ENCODE measurements around the gene PC.
"Not testable (repeated sequence)": the region's sequence is repeated elsewhere in the genome, so short reads cannot be mapped to it uniquely, and the experiment has no call there.

Gene PC

DNA sequence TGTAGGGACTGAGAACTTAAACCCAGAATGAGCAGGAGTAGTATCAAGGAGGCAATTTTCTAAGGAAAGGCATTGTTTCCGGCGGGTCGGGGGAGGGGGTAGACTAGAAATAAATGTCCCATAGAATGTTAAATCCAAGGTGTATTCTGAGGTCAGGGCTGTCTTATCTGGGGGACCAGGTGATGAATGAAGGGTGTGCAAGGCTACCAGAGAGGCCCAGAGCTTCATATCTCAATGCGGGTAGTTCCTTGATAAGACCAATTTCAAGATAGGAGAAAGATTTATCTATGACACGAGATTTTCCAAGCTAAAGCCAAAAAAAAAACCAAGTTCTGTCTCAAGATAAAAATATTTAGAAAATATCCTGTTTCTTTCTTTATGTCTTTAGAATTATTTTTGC, 123.2 kb downstream of the PC start:
- Histone ChIP-seq H3K36me3 (ENCODE audit: insufficient read depth, low read depth, low read length) (peaks cover 13% of the 10 kb centered on the region; the same call in 1 of the 2 replicates), H3K9ac (ENCODE audit: low read depth, low read length) (no peak overlapping the region), H3K4me1 (ENCODE audit: insufficient read depth, low read length) (no peaks in the 10 kb centered on the region), H3K27me3 (ENCODE audit: insufficient read depth, low read length) (no peaks in the 10 kb centered on the region), H3K9me3 (ENCODE audit: insufficient read depth, low read depth, low read length) (no peaks in the 10 kb centered on the region), H3K27ac (ENCODE audit: low read length) (no peak overlapping the region), H3K4me3 (ENCODE audit: low read length) (no peak overlapping the region)

DNA sequence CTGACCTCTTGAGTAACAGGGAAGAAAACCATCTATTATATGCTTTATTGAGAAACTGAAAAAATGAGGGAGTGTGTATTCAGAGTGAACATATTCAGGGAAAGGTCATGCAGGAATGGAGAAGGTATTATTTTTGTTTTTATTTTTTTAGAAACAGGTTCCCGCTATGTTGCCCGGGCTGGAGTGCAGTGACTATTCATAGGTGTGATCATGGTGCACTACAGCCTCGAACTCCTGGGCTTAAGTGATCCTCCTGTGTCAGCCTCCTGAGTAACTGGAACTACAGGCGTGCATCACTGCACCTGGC, 123.7 kb downstream of the PC start:
- Histone ChIP-seq H3K9me3 (ENCODE audit: insufficient read depth, low read depth, low read length) (no peaks in the 10 kb centered on the region), H3K4me1 (ENCODE audit: insufficient read depth, low read length) (no peaks in the 10 kb centered on the region), H3K9ac (ENCODE audit: low read depth, low read length) (no peak overlapping the region), H3K36me3 (ENCODE audit: insufficient read depth, low read depth, low read length) (peaks cover 12% of the 10 kb centered on the region; the same call in 1 of the 2 replicates), H3K27ac (ENCODE audit: low read length) (no peak overlapping the region), H3K27me3 (ENCODE audit: insufficient read depth, low read length) (no peaks in the 10 kb centered on the region), H3K4me3 (ENCODE audit: low read length) (no peak overlapping the region)

DNA sequence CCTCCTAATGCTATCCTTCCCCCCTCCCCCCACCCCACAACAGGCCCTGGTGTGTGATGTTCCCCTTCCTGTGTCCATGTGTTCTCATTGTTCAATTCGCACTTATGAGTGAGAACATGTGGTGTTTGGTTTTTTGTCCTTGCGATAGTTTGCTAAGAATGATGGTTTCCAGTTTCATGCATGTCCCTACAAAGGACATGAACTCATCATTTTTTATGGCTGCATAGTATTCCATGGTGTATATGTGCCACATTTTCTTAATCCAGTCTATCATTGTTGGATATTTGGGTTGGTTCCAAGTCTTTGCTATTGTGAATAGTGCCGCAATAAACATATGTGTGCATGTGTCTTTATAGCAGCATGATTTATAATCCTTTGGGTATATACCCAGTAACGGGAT, 133.6 kb downstream of the PC start:
- not testable (repeated sequence) for H3K4me1 ChIP-seq (ENCODE audit: insufficient read depth, low read length); H3K27ac ChIP-seq (ENCODE audit: low read length); H3K4me3 ChIP-seq (ENCODE audit: low read length); H3K9ac ChIP-seq (ENCODE audit: low read depth, low read length); H3K9me3 ChIP-seq (ENCODE audit: insufficient read depth, low read depth, low read length); H3K27me3 ChIP-seq (ENCODE audit: insufficient read depth, low read length)
- H3K36me3 ChIP-seq (ENCODE audit: insufficient read depth, low read depth, low read length), result peaks cover 13% of the 10 kb centered on the region

DNA sequence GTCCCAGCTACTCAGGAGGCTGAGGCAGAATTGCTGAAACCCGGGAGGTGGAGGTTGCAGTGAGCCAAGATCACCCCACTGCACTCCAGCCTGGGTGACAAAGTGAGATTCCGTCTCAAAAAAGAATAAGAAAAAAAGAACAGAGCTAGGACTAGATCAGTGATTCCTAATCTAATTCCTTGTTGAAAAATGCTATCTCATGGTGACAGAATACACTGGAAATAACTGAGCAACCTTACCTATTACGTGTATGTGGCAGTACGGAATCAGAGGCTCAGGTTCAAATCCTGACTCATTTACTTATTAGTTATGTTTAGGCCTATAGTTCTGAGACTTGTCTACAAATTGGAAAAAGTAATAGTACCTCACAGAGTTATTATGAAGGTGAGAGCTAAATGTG, 134.5 kb downstream of the PC start:
- Histone ChIP-seq H3K4me1 (ENCODE audit: insufficient read depth, low read length) (no peaks in the 10 kb centered on the region), H3K27ac (ENCODE audit: low read length) (no peak overlapping the region)

DNA sequence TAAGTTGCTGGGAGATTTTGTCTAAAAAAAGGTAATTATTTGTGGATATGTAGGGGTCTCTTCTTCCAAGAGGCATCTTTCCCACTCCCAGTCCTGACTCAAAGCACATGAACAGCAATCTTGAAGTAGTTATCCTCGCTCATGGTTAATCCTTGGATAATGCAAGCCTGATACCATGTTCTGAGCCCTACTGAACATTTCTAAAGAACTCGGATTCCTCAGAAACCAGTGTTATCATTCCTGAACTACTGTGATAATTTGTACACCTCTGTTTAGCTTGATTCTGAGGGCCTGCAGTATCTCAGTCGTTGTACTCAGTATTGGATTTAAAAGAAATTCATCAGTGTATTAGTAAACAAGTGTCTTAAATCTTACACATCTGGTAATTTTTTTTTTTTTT, 137.3 kb downstream of the PC start:
- H3K27ac ChIP-seq (ENCODE audit: low read length), result no peak overlapping the region
- no peaks in the 10 kb centered on the region for H3K4me1 ChIP-seq (ENCODE audit: insufficient read depth, low read length)
- no peaks in the 10 kb centered on the region for H3K27me3 ChIP-seq (ENCODE audit: insufficient read depth, low read length)
- H3K9ac ChIP-seq (ENCODE audit: low read depth, low read length), result no peak overlapping the region
- no peak overlapping the region for H3K4me3 ChIP-seq (ENCODE audit: low read length)
- peaks cover 10% of the 10 kb centered on the region; the same call in 1 of the 2 replicates for H3K36me3 ChIP-seq (ENCODE audit: insufficient read depth, low read depth, low read length)
- no peaks in the 10 kb centered on the region for H3K9me3 ChIP-seq (ENCODE audit: insufficient read depth, low read depth, low read length)

More for the DNA sequence above, 134.5 kb downstream of the PC start:
- H3K4me3 ChIP-seq (ENCODE audit: low read length), result no peak overlapping the region
- no peak overlapping the region for H3K9ac ChIP-seq (ENCODE audit: low read depth, low read length)
- no peaks in the 10 kb centered on the region for H3K9me3 ChIP-seq (ENCODE audit: insufficient read depth, low read depth, low read length)
- peaks cover 16% of the 10 kb centered on the region for H3K36me3 ChIP-seq (ENCODE audit: insufficient read depth, low read depth, low read length)
- no peaks in the 10 kb centered on the region for H3K27me3 ChIP-seq (ENCODE audit: insufficient read depth, low read length)

DNA sequence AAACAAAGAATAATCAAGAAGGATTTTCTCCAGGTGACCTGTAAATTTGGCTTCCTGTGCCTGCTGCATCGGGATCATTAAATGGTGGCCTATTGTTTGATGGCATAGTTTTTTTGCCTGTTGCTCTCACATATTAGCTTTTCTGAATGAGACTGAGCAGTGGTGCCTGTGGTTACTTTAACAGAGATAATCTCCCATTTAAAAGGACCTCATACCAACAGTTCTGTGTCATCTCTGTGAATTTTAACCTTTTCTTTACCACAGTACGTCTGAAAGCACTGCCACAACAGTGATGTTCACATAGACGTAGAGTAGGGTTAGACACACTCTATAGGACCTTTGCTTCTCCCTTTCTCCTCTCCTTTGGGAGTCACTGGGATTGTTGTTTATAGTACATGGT, 137.8 kb downstream of the PC start:
- Histone ChIP-seq H3K9ac (ENCODE audit: low read depth, low read length) (no peak overlapping the region), H3K4me1 (ENCODE audit: insufficient read depth, low read length) (no peaks in the 10 kb centered on the region), H3K9me3 (ENCODE audit: insufficient read depth, low read depth, low read length) (no peaks in the 10 kb centered on the region), H3K27me3 (ENCODE audit: insufficient read depth, low read length) (no peaks in the 10 kb centered on the region), H3K36me3 (ENCODE audit: insufficient read depth, low read depth, low read length) (peaks cover 10% of the 10 kb centered on the region; the same call in 1 of the 2 replicates), H3K27ac (ENCODE audit: low read length) (no peak overlapping the region), H3K4me3 (ENCODE audit: low read length) (no peak overlapping the region)

DNA sequence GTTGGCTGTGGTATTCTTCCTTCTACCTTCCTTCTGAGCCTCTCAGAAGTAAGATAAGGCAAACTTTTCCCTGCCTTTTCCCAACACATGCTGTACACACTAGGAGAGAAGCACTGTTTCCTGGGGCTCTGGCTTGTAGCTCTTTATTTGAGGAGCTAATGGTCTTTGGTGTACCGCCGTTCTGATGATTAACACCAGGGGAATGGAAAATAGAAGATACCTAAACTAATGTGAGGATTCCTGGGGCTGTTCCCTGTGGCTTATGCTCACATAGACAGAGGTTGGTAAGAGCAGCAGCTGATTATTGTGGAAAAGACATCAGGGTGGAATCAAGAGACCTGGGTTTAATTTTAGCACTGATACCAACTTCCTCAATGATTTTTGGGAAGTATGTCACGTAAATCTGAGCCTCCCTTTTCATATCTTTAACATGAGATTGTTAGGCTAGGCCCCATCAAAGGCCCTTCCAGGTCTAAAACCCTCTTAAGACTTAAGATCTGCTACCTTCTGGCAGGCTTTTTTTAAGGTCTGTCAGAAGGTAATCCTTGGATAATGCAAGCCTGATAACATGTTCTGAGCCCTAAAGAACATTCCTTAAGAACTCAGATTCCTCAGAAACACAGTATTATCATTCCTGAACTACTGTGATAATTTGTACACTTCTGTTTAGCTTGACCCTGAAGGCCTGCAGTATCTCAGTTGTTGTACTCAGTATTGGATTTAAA, 139.8 kb downstream of the PC start:
- no peak overlapping the region for H3K27ac ChIP-seq (ENCODE audit: low read length)
- H3K4me3 ChIP-seq (ENCODE audit: low read length), result no peak overlapping the region
- H3K27me3 ChIP-seq (ENCODE audit: insufficient read depth, low read length), result no peaks in the 10 kb centered on the region
- H3K9ac ChIP-seq (ENCODE audit: low read depth, low read length), result no peak overlapping the region
- peaks cover 10% of the 10 kb centered on the region; the same call in 1 of the 2 replicates for H3K36me3 ChIP-seq (ENCODE audit: insufficient read depth, low read depth, low read length)
- H3K9me3 ChIP-seq (ENCODE audit: insufficient read depth, low read depth, low read length), result no peaks in the 10 kb centered on the region
- H3K4me1 ChIP-seq (ENCODE audit: insufficient read depth, low read length), result no peaks in the 10 kb centered on the region

DNA sequence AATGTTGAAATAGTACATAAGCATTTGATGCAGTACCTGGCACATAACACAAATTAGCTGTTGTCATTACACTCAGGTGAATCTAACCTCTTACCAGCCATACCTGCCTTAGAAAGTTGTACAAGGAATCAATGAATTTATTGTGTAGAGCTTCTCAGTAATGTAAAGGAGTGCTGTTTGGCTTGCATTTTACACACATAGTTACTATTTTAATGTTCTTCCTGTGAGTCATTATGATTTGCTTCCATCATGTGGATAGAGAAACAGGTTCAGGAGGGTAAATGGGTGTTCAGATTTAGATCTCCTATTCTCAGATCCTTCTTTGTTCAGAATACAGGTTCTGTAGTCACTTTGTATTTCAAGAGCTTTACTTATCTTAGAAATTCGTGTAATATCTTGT, 142.5 kb downstream of the PC start:
- peaks cover 20% of the 10 kb centered on the region; the same call in 1 of the 2 replicates for H3K4me1 ChIP-seq (ENCODE audit: insufficient read depth, low read length)
- H3K9ac ChIP-seq (ENCODE audit: low read depth, low read length), result no peak overlapping the region
- H3K27ac ChIP-seq (ENCODE audit: low read length), result no peak overlapping the region
- peaks cover 4% of the 10 kb centered on the region; the same call in 1 of the 2 replicates for H3K36me3 ChIP-seq (ENCODE audit: insufficient read depth, low read depth, low read length)
- no peaks in the 10 kb centered on the region for H3K27me3 ChIP-seq (ENCODE audit: insufficient read depth, low read length)
- H3K9me3 ChIP-seq (ENCODE audit: insufficient read depth, low read depth, low read length), result no peaks in the 10 kb centered on the region
- no peak overlapping the region for H3K4me3 ChIP-seq (ENCODE audit: low read length)

DNA sequence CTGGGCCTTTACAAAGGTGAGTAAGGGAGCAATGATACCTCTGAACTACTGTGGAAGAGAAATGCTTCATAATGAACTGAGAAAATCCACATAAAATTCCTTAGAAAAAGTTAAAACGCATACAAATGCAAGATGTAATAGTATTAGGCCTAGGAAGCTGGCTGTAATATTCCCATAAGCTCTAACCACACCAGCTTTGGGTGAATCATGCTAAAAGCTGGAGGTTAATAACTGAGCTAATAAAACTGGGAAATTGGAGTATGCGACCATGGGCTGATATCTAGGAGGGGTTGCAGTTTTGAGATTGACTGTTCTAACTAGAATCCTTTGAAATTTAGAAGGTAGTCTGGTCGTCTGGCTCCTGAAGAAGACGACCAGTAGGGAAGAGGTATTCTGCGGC, 143.5 kb downstream of the PC start:
- Histone ChIP-seq H3K36me3 (ENCODE audit: insufficient read depth, low read depth, low read length) (peaks cover 4% of the 10 kb centered on the region; the same call in 1 of the 2 replicates), H3K4me1 (ENCODE audit: insufficient read depth, low read length) (peaks cover 28% of the 10 kb centered on the region; the same call in 1 of the 2 replicates), H3K27me3 (ENCODE audit: insufficient read depth, low read length) (no peaks in the 10 kb centered on the region), H3K9ac (ENCODE audit: low read depth, low read length) (no peak overlapping the region), H3K9me3 (ENCODE audit: insufficient read depth, low read depth, low read length) (no peaks in the 10 kb centered on the region), H3K4me3 (ENCODE audit: low read length) (no peak overlapping the region), H3K27ac (ENCODE audit: low read length) (no peak overlapping the region)

DNA sequence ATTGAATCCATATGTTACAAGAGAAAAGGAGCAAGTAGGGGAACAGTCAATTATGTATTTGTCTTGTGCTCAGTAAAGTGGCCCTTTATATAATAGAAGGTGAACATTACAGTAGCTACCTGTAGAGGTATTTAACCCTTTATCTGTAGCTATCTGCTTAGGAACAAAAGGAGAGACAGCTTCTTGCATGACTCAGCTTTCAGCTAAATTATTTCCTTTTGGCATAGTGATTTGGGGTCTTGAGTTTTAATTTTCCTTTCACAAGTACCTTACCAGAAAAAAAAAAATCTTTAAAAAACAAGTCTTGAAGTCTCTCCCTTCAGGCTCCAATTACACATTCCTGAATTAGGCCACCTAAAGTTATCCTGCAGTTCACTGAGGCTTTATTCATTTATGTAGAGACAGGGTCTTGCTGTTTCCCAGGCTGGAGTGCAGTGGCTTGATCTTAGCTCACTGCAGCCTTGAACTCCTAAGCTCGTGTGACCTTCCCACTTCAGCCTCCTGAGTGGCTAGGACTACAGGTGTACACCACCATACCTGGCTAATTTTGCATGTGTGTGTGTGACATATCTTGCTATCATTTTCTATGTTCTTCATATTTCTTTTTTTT, 147.5 kb downstream of the PC start:
- Histone ChIP-seq H3K9me3 (ENCODE audit: insufficient read depth, low read depth, low read length) (no peaks in the 10 kb centered on the region), H3K4me3 (ENCODE audit: low read length) (no peak overlapping the region), H3K4me1 (ENCODE audit: insufficient read depth, low read length) (peaks cover 28% of the 10 kb centered on the region; the same call in 1 of the 2 replicates), H3K27ac (ENCODE audit: low read length) (peak overlapping the region; percentile 89), H3K9ac (ENCODE audit: low read depth, low read length) (peak overlapping the region; percentile 18; the same call in 1 of the 2 replicates), H3K27me3 (ENCODE audit: insufficient read depth, low read length) (no peaks in the 10 kb centered on the region), H3K36me3 (ENCODE audit: insufficient read depth, low read depth, low read length) (peaks cover 3% of the 10 kb centered on the region; the same call in 1 of the 2 replicates)

DNA sequence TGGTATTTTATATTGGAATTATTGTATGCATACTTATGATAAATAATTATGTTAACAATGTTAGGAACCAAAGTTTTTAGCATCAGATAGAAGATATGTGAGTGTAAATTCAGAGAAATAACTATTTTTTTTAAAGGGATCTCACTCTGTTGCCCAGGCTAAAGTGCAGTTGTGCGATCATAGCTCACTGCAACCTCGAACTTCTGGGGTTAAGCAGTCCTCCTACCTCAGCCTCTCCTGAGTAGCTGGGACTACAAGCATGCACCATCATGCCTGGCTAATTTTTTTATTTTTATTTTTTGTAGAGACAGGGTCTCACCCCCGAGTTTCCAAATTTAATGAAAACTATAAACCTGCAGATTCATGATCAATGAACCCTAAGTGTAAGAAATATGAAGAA, 148.6 kb downstream of the PC start:
- H3K36me3 ChIP-seq (ENCODE audit: insufficient read depth, low read depth, low read length), result peaks cover 9% of the 10 kb centered on the region; the same call in 1 of the 2 replicates
- no peaks in the 10 kb centered on the region for H3K27me3 ChIP-seq (ENCODE audit: insufficient read depth, low read length)
- no peak overlapping the region for H3K27ac ChIP-seq (ENCODE audit: low read length)
- H3K4me1 ChIP-seq (ENCODE audit: insufficient read depth, low read length), result peaks cover 28% of the 10 kb centered on the region; the same call in 1 of the 2 replicates
- no peaks in the 10 kb centered on the region for H3K9me3 ChIP-seq (ENCODE audit: insufficient read depth, low read depth, low read length)
- peak overlapping the region; percentile 18; the same call in 1 of the 2 replicates for H3K9ac ChIP-seq (ENCODE audit: low read depth, low read length)
- no peak overlapping the region for H3K4me3 ChIP-seq (ENCODE audit: low read length)
